GM21717 (cell line): ENCODE results near the gene MRPS18A.
A peak's percentile ranks its signal among the peaks of the same experiment; 100 is the strongest.
"Not testable (repeated sequence)": the region's sequence is repeated elsewhere in the genome, so short reads cannot be mapped to it uniquely, and the experiment has no call there.

Source experiments
- ATAC-seq: cut with Tn5 transposase; IDR thresholded peaks from one replicate; pipeline ENCODE4 v1.9.1; 2021; ENCODE audit warnings: mild to moderate bottlenecking, moderate library complexity; ENCODE audit not compliant: unreplicated experiment

The MRPS18A gene

DNA sequence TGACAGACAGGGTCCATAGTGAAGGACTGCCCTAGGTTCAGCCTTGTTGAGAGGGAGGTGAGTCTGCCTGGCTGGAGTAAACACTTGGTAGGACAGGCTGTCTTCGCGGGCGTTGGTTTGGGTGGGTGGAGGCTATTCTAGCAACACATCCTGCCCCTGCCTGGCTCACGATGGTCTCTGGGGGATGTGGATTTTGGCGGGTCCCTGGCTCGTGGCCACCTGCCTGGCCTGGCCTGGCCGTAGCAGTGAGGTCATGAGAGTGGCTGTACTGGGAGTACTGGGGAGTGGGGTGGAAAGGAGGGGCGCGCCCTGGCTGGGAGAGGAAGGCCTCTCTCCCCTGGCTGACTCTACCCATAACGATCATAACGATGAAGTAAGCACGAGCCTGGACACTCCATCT is 30.2 kb upstream of the MRPS18A start:
- ATAC-seq = no peak

DNA sequence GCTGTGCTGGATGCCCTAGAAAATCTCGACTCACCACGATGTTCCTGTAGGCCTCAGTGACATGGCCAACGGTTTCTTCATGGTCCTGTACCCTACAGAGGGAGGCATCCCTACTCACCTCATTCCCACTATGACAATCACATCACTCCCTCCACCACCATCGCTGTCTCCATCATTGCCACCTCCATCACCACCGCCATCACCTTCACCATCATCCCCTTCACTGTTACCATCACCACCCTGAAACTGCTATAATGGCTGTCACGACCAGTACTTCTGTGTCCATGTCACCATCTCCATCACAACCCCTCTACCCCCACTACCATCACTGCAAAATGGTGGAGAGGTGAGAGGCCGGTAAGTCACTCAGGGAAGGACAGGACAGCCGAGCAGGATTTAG is 29.8 kb upstream of the MRPS18A start:
- no peak for ATAC-seq

DNA sequence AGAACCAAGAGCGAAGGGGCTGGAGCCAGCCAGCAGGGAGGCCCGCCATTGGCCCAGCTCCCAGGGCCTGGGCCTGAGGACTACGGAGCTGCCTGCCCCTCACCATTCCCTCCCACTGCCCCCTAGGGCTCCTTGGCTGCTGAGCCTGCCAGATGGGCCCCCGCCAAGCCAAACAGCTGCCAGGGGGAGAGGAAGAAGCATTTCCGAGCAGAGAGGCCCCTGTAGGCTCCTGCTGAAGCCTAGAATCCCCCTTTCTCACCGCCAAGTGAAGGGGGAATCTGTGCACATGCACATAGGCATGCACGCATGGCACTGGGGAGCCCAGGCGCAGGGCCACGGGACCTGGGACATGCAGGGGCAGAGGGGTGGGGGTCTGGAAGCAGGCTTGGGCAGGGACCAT is 28.5 kb upstream of the MRPS18A start:
- ATAC-seq = no peak

- peak; percentile 77 for ATAC-seq
Observed at GRCh38 chr6:43715056-43715788, 27.6 kb upstream of the MRPS18A start.

GRCh38 chr6:43714311-43715055 is 26.9 kb upstream of the MRPS18A start:
- ATAC-seq = peak; percentile 16

DNA sequence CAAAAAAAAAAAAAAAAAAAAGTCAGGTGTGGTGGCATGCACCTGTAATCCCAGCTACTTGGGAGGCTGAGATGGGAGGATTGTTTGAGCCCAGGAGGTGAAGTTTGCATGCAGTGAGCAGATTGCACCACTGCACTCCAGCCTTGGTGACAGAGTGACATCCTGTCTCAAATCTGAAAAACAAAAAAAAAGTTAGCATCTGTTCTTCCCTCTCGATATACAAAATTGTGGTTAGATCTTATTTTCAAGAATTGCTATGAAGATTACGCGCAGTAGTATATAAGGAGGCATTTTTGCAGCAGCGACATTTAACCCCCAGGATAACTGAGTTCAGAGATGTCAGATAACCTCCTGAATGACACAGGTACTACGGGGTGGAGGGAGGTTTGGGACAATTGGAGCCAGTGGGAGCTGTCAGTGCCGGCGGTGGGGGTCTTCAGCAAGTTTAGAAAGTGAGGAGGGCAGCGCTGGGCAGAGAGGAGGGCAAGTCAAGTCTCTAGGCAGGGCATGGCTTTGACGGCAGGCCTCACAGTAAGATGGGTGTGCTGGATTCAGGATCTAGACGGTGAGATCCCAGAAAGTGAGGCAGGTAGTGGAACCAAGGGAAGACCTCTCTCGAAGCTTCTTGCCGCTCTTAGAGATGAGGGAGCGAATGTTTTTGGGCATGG is 26.2 kb upstream of the MRPS18A start:
- no peak for ATAC-seq

- ATAC-seq = no peak
Observed at GRCh38 chr6:43712579-43712978, 25.0 kb upstream of the MRPS18A start.

GRCh38 chr6:43710576-43710975 is 23.0 kb upstream of the MRPS18A start:
- ATAC-seq = no peak

GRCh38 chr6:43709654-43710303 is 22.2 kb upstream of the MRPS18A start:
- ATAC-seq = no peak

- no peak for ATAC-seq
Observed at GRCh38 chr6:43708860-43709653, 21.5 kb upstream of the MRPS18A start.

- ATAC-seq = no peak
Observed at GRCh38 chr6:43707767-43708166, 20.2 kb upstream of the MRPS18A start.

DNA sequence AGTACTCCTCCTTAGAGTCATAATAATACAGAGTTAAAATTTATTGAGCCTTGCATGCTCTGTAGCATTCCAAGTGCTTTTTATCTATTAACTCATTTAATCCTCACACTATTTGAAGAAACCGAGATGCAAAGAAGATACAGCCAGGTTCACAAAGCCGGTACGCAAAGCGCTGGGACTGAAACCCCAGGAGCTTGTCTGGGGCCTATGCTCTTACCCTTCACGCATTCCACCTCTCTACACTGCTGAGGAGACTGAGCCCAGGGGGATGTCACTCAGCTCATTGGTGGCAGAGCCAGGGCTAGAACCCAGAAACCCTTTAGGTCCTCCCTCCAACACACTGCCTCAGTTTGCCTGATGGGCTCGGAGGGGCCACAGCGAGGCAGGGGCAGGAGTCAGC is 19.7 kb upstream of the MRPS18A start:
- ATAC-seq = no peak

DNA sequence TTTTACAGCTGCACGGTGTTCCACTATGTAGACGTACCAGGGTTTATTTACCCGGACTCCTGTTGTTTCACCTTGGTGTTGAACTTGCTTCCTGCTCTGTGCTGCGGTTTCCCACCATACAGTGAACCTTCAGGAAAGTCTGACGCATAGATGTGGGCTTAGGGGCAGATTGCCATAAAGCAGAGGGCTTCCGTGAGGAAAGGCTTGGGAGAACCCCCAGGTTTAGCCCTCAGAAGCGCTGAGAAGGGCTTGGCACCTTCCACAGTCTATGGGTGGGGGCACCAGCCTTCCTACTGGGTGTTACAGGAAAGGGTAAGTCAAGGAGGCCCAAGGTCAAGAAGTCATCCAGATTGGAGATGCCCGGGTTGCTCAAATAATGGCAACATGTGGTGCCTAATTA is 19.2 kb upstream of the MRPS18A start:
- ATAC-seq = no peak

DNA sequence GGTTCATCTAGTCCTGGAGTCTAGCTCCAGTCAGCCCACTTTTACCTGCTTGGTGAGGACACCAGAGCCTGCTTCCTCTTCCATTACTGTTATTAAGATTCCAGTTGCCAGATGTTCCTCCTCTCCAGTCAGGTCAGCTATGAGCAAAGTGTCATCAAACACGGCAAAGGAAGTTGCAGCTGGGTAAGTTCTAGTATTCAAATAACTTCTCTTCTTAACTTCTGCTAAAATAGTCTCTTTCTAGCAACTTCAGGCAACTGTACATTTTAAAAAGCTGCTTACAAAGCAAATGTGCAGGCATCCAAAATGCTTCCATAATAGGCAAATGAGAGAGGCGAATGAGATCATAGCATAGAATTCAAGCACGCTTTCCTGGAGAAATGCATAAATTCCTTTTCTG is 18.4 kb upstream of the MRPS18A start:
- no peak for ATAC-seq

DNA sequence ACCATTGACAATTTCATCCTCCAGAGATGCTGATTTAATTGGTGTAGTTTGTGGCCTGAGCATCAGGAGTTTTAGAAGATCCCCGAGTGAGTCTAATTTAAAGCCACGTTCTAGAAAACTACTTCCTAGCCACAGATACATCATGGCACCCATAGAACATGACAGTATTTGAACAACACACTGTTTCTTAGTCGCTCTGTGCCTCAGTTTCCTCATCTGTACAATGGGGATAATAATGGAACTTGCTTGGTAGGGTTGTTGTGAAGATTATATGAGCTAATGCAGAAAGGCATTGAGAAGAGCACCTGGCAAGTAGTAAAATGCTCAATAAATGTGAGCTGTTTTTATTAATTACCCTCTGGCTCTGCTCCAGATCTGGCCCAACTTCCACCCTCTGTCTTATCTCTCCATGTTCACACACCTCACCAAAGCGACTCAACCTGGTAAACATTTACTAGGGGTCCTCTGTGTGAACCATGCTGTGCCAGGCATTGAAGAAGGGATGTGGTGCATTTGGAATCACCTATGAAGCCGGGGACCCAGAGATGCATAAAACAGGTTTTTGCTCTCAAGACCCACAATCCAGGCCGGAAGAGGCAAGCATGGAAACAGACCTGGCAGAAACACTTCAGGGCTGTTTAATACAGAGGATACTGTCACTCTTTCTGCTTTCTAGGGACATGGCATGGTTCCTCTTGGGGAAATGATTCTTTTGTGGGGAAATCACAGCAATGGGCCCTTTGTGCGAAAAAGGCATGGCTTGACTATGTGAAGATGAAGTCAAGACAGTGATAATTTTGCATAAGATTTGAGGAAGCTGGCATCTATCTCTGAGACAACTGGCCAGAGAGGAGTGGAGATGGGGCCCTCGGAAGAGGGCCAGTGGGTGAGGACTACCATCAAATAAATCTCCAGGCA is 16.2 kb upstream of the MRPS18A start:
- no peak for ATAC-seq

- no peak for ATAC-seq
Observed at GRCh38 chr6:43702534-43703440, 15.2 kb upstream of the MRPS18A start.

DNA sequence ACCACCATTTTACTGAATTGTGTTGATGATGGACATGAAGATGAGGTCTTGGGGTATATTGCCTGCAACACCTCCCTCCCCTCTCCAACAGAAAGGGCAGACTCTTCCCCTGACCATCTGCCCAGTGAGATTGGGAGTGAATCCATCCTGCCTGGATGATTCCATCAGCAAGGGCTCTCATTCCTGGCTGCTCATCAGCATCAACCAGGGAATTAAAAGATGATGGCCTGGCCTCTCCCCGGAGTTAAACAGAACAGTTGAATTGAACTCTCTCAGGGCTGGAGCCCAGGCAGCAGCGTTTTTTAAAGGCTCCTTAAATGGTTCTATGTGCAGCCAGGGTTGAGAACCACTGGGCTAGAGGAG is 14.6 kb upstream of the MRPS18A start:
- no peak for ATAC-seq

DNA sequence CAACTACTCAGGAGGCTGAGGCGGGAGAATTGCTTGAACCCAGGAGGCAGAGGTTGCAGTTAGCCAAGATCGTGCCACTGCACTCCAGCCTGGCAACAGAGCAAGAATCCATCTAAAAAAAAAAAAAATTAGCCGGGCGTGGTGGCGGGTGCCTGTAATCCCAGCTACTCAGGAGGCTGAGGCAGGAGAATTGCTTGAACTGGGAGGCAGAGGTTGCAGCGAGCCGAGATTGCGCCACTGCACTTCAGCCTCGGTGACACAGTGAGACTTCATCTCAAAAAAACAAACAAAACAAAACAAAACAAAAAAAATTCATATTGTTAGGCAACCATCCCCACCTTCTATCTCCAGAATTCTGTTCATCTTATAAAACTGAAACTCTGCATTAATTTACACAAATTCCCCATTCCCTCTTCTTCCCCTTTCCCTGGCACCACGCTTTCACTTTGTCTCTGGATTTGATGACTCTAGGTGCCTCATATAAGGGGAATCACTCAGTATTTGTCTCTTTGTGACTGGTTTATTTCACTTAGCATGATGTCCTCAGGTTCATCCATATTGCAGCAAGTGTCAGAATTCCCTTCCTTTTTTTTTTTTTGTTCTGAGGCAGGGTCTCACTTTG is 13.5 kb upstream of the MRPS18A start:
- ATAC-seq = not testable (repeated sequence)
